Body of pancreas (tissue), 4 donors: ENCODE measurements around the gene ARPC5. TPM values are rescaled to one million over a fixed set of nuclear protein-coding genes. Genes with fewer than 3 reads are reported as not detected.

Experiments used
- ATAC-seq: fragments of 150-250 bp; one replicate; pipeline ENCODE4 v1.9.1; 2016
- DNase-seq, 4 donors: peaks; one replicate each; pipeline ENCODE4 v3.0.0-alpha.2; 2019
- H3K27ac ChIP-seq, 4 donors: fragments of 200-600 bp; sonication (generic); 1 replicate in 3 of 4; 2 replicates in 1 of 4; pipeline versions ENCODE4 v1.5.1 to v1.6.1; 2016 to 2019; ENCODE audit warnings: mild to moderate bottlenecking in 1 of 4, mixed read lengths in 1 of 4, moderate library complexity in 1 of 4
- H3K27me3 ChIP-seq, 2 donors: fragments of 200-600 bp; sonication (generic); one replicate each; pipeline ENCODE4 v1.6.0; 2016; ENCODE audit warnings: mild to moderate bottlenecking in 1 of 2
- H3K36me3 ChIP-seq, 2 donors: fragments of 200-600 bp; sonication (generic); replicated peaks in 1 of 2; 2 replicates each; pipeline ENCODE4 v1.5.1; 2016; ENCODE audit warnings: low read depth in 2 of 2; ENCODE audit not compliant: insufficient read depth in 1 of 2
- H3K4me1 ChIP-seq: fragments of 200-600 bp; sonication (generic); one replicate; pipeline ENCODE4 v1.6.0; 2016
- H3K4me3 ChIP-seq, 2 donors: fragments of 200-600 bp; sonication (generic); 1 replicate in 1 of 2; 2 replicates in 1 of 2; pipeline ENCODE4 v1.5.1; 2016 to 2019
- H3K9me3 ChIP-seq, 3 donors: fragments of 200-600 bp; sonication (generic); 1 replicate in 2 of 3; 2 replicates in 1 of 3; pipeline ENCODE4 v1.5.1; 2016
- CTCF ChIP-seq, 7 experiments: fragments of 450-650 bp in 4 of 7; fragments of 200-600 bp in 3 of 7; sonication (generic) in 3 of 7; IDR thresholded peaks; one replicate each; pipeline ENCODE4 v1.5.1; 2016 to 2019; ENCODE audit warnings: antibody characterized with exemption in 7 of 7
- POLR2A ChIP-seq, 3 donors: fragments of 450-650 bp; IDR thresholded peaks; one replicate each; pipeline ENCODE4 v1.6.1; 2016; ENCODE audit warnings: antibody characterized with exemption in 3 of 3, mild to moderate bottlenecking in 2 of 3
- WGBS, 2 donors: methylation state at CpG; one replicate each; pipeline ENCODE4 v1.1.5; 2017; 5-methylcytosine and 5-hydroxymethylcytosine counted together
- intact Hi-C: fragments of 100-400 bp; cut with DNase I; formaldehyde crosslinking; loops from one replicate; pipeline ENCODE4 v1.15.1; 2023
- total RNA-seq, 2 donors: library from RNA; depleted of rRNA; stranded (reverse); fragments of >200 nt; gene quantifications; one replicate each; pipeline ENCODE4 v1.1.0, GENCODE V29; 2016

Gene ARPC5
- total RNA-seq, 2 donors from 2014 or later: 29.3 to 52.4 TPM

- Histone ChIP-seq H3K9me3 (no peaks in the 10 kb centered on the region), H3K36me3 (no peaks in the 10 kb centered on the region), H3K27me3 (no peaks in the 10 kb centered on the region), H3K4me1 (peaks cover 6% of the 10 kb centered on the region), H3K4me3 (no peak overlapping the region), H3K27ac (no peak overlapping the region)
- intact Hi-C loops: loop anchor here (5.0 kb wide), 1 partner anchor 268 kb away; no protein-coding TSS in a partner anchor
- ATAC-seq (no peak), DNase-seq (no peak)
- TF ChIP-seq CTCF (IDR thresholded peaks at IDR 0.05) (no peak), POLR2A (IDR thresholded peaks at IDR 0.05) (no peak)
Measured at GRCh38 chr1:183654706-183655105, 19.1 kb upstream of the ARPC5 start.

- H3K27me3 ChIP-seq: no peaks in the 10 kb centered on the region
- no peak overlapping the region for H3K4me3 ChIP-seq
- 70 to 75% methylated on average over 4 of the region's 4 CpGs for WGBS, 2 donors
- peaks cover 6% of the 10 kb centered on the region for H3K4me1 ChIP-seq
- no peaks in the 10 kb centered on the region for H3K36me3 ChIP-seq
- ATAC-seq (no peak), DNase-seq (no peak)
- TF ChIP-seq POLR2A (IDR thresholded peaks at IDR 0.05) (no peak), CTCF (IDR thresholded peaks at IDR 0.05) (no peak)
- no peaks in the 10 kb centered on the region for H3K9me3 ChIP-seq
- H3K27ac ChIP-seq: no peak overlapping the region
- intact Hi-C loops: loop anchor here (5.0 kb wide), 1 partner anchor 268 kb away; no protein-coding TSS in a partner anchor
Measured at GRCh38 chr1:183653876-183654451, 18.4 kb upstream of the ARPC5 start.

GRCh38 chr1:183653462-183653794 is 17.8 kb upstream of the ARPC5 start:
- Histone ChIP-seq H3K27me3 (no peaks in the 10 kb centered on the region), H3K4me3 (no peak overlapping the region), H3K27ac (no peak overlapping the region), H3K9me3 (no peaks in the 10 kb centered on the region), H3K36me3 (no peaks in the 10 kb centered on the region), H3K4me1 (peaks cover 6% of the 10 kb centered on the region)
- ATAC-seq: no peak
- DNase-seq: no peak
- TF ChIP-seq CTCF (IDR thresholded peaks at IDR 0.05) (no peak), POLR2A (IDR thresholded peaks at IDR 0.05) (no peak)
- intact Hi-C loops: loop anchor here (5.0 kb wide), 1 partner anchor 269 kb away; no protein-coding TSS in a partner anchor
- WGBS, 2 donors: 64 to 75% methylated on average over 3 of the region's 3 CpGs

- ATAC-seq (peak; percentile 48), DNase-seq (peak in 1 of 4 donors; percentile 23)
- H3K27ac ChIP-seq: no peak within 1 kb of the TSS
- WGBS, 2 donors: 42% methylated on average over 5 of the region's 5 CpGs
- H3K9me3 ChIP-seq: no peaks in the 10 kb centered on the region
- no peaks in the 10 kb centered on the region for H3K36me3 ChIP-seq
- intact Hi-C loops: loop anchor here (5.0 kb wide), 1 partner anchor 269 kb away; no protein-coding TSS in a partner anchor
- no peak for TF ChIP-seq CTCF (IDR thresholded peaks at IDR 0.05)
- no peak for TF ChIP-seq POLR2A (IDR thresholded peaks at IDR 0.05)
- H3K27me3 ChIP-seq: no peaks in the 10 kb centered on the region
- no peak within 1 kb of the TSS for H3K4me3 ChIP-seq
- H3K4me1 ChIP-seq: peaks cover 6% of the 10 kb centered on the region
Measured at GRCh38 chr1:183652547-183653461, 17.2 kb upstream of the ARPC5 start, which contains the start of gene APOBEC4. TSS of gene APOBEC4 (minus strand) at chr1:183653316. CDS start at chr1:183648781, 4,535 bp downstream.
